HG02970 (cell line): ENCODE results near the gene TMA7B.
"Not testable (repeated sequence)": the region's sequence is repeated elsewhere in the genome, so short reads cannot be mapped to it uniquely, and the experiment has no call there.

ENCODE experiments used
- ATAC-seq: cut with Tn5 transposase; IDR thresholded peaks from one replicate; pipeline ENCODE4 v1.9.1; 2021; ENCODE audit warnings: mild to moderate bottlenecking, moderate library complexity, moderate number of reproducible peaks; ENCODE audit not compliant: unreplicated experiment, low FRiP score

The TMA7B gene

DNA sequence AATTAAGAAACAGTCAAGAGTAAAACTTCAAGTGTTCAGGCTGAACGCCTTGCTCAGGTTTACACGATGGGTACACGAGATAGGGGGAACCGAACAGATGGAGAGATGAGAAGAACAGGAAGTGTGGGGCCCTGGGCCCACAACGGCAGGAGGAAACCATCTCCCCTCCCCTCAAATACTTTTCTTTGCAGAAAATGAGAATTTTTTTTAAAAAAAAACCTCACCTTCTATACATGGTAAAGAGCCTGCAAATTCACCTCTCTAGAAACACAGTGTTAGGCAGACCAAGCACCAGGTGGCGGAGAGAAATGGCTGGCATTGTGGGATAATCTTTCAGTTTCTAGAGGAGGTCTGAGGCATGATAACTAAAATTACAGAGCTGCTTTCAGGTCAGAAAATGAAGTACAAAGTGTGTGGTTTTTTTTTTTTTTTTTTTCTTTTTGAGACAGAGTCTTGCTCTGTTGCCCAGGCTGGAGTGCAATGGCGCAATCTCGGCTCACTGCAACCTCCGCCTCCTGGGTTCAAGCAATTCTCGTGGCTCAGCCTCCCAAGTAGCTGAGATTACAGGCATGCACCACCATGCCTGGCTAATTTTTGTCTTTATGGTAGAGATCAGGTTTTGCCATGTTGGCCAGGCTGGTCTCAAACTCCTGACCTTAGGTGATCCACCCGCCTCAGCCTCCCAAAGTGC, 8.4 kb upstream of the TMA7B start:
- not testable (repeated sequence) for ATAC-seq

DNA sequence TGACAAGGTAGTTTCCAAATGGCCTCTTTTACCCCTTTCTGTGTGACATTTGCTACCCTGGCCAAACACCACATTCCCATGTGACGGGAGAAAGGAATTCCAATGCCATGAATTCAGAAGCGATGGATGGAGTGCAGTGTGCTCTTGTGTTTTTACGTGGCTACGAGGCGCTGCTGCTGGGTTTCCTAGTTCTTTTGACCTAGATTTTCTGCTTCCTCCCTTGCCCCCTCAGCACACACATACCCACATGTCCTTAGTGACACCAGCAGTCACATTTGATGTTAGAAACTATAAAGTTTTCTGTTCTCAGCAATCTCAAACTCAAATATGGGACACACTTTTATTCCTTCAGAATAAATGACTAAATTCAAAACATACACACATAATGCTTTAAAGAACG, 7.8 kb upstream of the TMA7B start:
- ATAC-seq, result no peak

DNA sequence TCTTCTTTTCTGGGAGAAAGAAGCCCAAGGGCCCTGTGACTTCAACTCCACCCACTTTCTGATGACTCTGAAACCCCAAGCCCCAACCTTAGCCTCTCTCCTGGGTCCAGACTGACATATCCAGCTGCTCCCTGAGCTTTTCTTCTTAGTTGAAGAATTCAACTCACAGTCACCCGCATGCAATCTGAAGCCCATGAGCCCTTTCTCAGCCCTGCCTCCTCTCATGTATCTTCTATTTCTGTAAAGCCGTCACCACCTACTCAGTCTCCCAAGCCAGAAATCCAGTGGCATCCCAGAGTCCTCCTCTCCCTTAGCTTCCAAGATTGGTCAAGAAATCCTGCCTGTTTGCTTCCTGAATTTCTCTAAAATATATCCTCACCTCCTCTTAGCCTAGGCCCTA, 7.1 kb upstream of the TMA7B start:
- ATAC-seq, result no peak

DNA sequence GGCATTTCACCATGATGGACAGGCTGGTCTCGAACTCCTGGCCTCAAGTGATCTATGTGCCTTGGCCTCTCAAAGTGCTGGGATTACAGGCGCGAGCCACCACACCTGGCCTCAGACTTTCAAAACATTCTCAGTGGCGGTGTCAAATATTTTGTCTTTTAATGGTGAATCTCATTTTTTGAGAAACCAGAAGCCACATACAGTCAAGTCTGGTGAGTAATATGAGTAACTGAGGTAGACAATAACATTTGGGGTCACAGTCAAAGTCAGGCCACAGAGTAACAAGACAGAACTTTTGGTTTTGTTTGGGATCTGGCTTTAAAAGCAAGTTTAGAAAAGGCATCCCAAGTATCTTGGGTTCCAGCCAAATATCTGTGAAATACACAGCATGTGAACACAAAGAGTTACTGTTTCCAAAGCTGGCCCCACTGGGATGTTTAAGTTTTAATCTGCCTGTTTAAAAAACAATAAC, 5.6 kb upstream of the TMA7B start:
- no peak for ATAC-seq

DNA sequence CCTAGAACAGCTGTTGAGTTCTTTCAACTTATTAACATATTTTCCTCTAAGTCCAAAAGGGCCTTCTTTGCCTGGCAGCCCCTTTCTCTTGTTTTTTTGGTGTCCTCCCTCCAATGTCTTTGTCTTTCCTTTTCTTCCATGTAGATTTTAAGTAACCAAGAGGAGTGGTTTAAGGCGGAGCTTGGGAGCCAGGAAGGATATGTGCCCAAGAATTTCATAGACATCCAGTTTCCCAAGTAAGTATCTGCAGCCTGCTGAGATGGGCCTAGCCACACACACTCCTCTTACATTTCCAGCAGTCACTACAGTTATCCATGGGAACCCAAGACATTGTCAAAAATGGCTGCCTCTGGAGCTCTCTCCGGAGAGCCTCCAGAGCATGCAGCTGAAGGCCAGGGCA, 4.5 kb upstream of the TMA7B start:
- ATAC-seq, result no peak

DNA sequence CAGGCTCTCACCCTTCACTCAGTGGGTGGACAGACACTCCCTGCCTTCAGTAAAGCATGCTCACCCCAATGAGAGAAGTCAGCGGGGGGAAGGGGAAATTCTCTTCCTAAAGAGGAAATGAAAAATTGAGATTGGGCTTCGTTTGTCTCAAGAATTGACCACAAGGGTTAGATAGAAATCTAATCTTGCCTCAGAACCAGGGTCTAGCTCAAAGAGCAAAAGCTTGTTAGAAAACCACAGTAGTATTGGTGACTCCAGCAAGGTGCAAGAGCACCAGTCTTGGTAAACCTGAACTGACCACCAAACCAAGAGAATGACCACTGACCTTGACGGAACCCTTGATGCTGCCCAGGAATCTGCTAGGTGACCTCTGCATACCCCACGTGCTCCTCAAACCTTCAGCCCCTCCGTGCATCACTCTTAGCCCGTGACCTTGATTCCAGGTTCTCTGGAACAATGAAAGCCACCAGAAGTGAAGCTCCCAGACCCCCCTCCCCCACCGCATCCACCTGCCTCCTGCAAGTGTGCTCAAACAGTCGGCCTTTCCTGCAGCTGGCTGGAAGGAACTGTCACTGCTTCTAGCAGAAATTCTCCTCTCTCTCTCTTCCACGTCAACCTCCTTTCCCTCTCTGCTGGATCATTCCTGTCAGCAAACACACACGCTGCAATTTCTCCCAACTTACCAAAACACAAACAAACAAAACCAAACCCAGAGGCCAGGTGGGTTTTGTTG, 3.1 kb upstream of the TMA7B start:
- no peak for ATAC-seq

DNA sequence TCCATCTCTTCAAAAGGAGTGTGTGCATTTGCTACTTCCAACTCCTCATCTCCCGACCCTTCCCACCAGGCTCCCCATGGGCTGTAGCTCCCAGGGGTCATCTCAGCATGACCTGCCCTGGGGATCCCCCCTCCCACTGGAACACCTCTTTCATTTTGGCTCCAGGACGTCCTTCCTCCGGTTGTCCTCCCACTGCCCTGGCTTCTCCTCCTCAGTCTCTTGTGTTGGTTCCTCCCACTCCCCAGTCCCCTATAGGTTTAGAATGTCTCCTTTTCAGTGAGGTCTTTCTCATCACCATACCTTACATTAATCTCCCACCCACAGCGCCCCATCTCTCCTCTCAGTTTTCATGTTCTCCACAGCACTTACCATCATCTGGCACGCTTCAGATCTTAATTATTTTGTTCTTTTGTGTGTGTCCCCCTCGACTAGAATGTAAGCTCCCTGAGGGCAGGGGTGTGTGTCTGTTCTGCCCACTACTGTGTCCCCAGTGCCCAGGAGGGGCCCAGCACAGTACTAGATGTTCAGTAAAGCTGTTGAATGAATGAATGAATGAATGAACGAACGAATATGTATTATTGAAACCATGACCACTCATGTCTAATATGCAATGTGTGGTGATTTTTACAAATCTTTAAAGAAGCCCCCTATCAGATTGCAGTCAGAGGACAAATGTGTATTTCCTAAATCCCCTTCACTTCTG, 2.0 kb upstream of the TMA7B start:
- no peak for ATAC-seq

DNA sequence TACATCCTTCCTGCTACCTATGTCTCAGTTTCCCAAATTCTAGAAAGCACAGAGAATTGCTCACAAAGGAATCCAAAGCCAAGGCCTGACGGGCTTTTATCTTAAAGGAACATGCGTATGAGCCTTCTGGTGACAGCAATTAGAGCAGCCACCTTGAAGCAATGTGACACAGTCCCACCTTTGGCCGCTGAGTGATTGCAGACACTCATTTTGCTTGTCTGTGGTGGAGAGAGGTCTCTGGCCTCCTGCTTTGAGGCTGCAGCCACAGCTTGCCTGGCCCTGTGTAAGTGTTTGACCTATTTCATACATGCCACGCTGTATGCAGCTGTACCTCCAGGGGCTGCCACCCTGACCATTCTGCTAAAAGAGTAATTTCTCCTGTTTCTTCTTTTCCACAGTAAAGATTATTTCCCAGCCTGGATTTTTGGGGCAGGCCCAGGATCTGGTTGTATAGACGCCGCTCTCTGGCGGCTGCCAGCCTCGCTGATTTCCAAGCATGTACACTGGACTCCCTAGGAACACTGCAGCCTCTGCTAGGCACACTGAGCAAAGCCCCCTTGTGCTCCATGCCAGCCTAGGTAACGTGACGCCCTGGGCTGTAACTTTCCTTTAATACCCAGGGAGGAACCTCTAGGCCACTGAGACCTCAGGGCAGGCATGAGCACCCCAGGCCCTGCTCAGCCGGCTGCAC, 1.1 kb upstream of the TMA7B start:
- no peak for ATAC-seq

DNA sequence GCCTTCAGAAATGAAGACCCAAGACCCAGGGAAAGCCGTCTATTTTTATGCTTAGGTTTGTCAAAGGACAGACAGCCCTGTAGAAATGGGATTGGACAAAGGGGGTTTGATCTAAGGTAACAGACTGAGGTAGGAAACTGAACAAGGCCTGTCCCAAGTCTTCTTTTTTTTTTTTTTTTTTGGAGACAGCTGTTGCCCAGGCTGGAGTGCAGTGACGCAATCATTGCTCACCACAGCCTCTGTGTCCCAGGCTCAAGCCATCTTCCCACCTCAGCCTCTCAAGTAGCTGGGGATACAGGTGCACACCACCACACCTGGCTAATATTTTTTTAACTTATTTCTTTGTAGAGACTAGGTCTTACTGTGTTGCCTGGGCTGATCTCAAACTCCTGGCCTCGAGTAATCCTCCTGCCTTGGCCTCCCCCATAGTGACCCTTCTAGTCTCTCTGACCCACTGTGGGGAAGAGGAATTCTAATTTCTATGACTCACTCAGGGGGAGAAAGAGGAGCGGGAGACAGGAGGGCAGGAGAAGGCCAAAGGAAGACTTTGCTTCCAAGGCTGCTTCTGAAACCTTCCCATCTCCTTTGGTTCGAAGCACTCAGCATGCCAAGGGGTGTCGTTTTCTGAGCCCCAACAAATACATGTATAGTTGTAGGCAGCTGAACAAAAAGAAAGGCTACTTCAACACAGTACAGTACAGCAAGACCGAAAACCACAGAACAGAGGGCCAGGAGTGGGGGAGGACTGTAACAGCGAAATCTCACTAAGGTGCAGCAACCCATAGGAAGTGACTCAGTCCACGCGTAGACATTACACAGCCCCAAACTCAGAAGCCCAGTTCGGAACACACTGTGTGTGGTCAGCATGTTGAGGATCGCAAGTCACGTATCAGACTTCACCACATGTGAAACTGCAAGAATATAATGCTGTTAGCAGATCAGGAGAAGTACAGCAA, 872 bp downstream of the TMA7B start:
- peak; percentile 59 for ATAC-seq

DNA sequence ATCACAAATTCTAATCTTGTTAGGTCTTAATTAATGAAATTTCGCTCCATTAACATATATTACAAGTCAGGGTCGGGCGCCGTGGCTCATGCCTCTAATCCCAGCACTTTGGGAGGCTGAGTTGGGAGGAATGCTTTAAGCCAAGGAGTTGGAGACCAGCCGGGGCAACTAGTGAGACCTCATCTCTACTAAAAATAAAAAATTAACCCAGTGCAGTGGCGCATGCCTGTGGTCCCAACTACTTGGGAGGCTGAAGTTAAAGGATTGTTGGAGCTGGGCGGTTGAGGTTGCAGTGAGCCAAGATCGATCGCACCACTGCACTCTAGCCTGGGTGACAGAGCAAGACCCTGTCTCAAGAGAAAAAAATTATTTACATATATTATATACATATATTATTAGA, 1.9 kb downstream of the TMA7B start:
- ATAC-seq, result no peak

DNA sequence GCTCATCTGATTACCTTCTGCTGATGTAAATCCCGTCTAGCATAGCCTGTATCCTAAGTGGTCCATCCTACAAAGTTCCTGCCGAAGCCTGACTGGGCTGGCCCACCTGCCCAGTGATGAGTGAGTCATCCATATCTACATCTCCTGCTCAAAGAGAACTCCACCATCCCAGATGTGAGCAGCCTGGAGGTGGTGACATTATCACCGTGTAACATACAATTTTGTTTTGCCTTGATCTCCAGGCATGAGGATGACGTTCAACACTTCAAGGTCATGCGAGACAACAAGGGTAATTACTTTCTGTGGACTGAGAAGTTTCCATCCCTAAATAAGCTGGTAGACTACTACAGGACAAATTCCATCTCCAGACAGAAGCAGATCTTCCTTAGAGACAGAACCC, 5.6 kb downstream of the TMA7B start:
- no peak for ATAC-seq

DNA sequence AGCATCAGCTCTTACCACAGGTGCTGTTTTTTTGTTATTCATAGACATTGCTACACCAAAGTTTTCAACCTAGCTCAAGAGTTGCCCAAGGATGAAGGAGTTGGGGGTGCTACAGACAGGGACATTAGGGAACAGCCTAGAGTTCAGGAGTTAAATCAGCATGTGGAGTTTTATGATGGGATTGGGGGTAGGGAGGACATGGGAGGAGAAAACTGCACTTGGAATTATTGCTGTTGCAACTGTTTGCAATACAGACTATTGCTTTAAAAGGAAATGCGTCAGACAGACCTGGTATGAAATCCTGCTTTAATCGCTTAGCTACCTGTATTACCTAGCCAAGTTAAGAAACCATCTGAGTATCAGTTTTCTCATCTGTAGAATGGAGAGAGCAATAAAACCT, 6.3 kb downstream of the TMA7B start:
- no peak for ATAC-seq

DNA sequence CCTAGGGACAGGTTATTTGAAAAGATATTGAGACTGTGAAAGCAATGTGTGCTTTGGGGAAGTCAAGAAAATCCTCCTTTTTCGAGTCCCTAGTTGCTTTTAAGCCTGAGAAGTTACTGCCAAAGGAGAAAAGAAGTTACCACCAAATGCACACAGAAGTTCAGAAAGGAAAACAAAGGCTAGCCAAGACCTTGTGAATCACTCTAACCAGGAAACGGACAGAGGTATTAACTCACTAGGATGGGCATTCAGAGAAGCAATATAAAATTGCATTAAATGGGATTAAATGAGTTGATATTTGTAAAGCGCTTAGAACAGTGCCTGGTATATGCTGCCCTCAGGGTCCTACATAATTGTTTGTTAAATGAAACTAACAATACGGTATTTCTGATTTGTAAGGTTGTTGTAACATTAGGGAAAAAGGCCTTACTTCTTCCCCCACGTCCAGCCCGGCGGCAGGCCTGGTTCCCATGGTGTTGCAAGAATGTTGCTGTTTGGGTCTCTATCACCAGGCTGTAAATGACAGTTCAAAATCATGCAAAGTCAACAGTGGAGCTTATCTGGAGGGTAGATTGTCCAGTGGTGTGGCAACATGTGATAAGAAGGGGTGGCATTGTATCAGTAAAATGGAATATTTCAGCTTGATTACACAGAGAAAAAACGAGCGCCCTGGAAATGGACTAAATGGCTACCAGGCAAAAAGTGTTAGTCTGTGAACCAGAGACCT, 7.1 kb downstream of the TMA7B start:
- no peak for ATAC-seq

DNA sequence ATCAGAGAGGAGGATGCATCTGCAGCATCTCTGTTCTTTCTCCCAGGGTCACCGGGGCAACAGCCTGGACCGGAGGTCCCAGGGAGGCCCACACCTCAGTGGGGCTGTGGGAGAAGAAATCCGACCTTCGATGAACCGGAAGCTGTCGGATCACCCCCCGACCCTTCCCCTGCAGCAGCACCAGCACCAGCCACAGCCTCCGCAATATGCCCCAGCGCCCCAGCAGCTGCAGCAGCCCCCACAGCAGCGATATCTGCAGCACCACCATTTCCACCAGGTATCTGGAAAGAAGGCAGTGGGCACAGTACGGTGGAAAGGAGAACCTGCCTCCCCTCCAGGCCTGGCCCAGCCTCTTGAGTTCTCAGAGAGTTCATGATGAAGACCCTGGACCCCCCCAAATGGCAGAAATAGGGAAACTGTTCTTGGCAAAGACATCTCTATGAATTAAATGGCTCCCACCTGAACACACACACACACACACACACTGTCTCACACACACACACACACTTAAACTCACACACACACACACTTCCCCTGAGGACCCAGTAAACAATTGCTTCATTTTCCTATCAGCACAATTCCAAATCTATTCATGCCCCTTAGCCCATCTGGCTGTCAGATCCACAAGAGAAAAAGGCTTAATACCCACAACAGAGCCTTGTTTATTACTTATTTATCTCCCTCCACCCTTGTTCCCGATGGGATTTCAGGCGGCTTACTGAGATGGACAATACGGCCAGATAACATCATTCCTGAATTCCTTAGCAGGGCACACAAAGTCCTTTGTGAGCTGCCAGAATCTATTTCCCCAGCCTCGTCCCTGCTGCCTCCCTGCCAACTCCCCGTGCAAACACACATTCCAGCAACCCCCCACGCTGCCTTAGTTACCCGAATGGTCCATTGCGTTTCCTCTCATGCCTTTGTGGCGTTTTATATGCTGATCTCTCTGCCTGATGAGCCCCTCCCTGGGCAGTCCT, 8.1 kb downstream of the TMA7B start:
- no peak for ATAC-seq

DNA sequence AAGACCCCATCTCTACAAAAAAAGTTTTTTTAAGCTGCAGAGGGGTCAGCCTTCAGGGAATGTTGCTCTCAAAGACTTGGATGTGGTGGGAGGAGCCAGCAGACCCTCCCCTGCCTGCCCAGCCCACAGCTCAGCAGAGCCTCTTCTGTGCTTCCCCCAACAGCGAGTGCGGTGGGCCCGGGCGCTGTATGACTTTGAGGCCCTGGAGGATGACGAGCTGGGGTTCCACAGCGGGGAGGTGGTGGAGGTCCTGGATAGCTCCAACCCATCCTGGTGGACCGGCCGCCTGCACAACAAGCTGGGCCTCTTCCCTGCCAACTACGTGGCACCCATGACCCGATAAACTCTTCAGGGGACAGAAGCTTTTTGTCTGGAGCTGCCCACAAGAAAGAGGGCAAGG, 10.5 kb downstream of the TMA7B start:
- no peak for ATAC-seq

DNA sequence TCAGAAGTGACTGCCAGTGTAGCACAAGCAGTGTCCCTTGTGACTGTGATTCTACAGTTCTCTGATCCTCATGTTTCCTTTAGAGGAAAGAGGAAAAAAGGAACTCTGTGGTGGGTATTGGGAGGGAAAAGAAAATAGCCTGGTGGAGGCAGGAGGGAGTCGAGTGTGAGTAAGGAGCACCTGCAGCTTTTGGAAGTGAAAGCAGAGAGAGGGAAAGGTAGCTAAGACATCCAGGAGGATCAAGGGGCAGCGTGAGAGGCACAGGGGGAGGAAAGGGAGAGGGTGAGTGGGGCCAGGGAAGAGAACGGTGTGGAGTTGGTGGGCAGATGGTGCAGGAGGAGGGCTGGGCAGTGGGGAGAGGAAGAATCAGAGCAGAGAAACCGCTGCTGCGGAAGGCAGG, 12.4 kb downstream of the TMA7B start:
- no peak for ATAC-seq

DNA sequence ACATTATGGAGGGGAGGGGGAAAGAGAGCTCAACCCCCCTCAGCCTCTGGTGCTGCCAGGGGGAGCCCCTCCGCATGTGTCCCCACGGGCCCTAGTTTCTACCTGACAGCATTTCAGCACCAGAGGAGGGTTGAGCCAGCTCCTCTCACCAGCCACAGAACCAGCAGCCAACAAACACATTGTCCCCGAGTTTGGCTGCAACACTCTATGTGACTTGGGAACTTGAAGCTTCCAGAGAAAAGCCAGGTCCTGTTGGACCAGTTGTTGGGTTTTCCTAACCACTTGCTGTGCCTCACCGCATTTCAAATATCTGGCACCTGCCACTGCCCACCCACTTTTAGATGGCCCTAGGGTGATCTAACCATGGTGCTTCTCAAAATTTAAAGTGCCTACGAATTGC, 13.5 kb downstream of the TMA7B start:
- no peak for ATAC-seq

DNA sequence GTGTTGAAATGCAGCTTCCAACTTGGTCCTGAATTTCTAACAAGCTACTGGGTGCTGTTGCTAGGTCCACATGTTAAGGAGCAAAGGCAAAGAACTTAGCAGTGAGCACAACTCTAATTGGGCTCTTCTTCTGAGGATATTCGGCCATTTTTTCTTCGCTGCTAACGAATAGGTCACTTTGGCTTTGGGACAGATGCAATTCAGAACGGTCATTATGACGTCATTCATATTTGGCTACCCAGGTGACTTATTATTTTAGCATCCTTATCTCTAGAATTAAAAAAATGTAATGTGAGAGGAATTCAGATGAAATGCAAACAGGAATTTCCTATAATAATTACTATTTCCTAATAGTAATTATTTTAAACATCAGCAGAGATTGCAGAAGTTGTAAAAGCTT, 13.9 kb downstream of the TMA7B start:
- no peak for ATAC-seq
